Neural progenitor cell (in vitro differentiated cells): ENCODE results near the gene PPP1R3G.

ENCODE experiments used
- EZH2 ChIP-seq: fragments of 200-600 bp; sonication (generic); IDR thresholded peaks from 2 replicates; pipeline ENCODE4 v1.6.1; 2017; ENCODE audit warnings: antibody characterized with exemption, mild to moderate bottlenecking, moderate library complexity
- EZH2phosphoT487 ChIP-seq: fragments of 200-600 bp; sonication (generic); IDR thresholded peaks from 2 replicates; pipeline ENCODE4 v1.6.1; 2017; ENCODE audit warnings: antibody characterized with exemption
- TF ChIP-seq, protein P1 (sequence below): fragments of 200-600 bp; sonication (generic); IDR thresholded peaks from 2 replicates; pipeline ENCODE4 v1.5.1; 2017; ENCODE audit warnings: antibody characterized with exemption, mild to moderate bottlenecking

DNA sequence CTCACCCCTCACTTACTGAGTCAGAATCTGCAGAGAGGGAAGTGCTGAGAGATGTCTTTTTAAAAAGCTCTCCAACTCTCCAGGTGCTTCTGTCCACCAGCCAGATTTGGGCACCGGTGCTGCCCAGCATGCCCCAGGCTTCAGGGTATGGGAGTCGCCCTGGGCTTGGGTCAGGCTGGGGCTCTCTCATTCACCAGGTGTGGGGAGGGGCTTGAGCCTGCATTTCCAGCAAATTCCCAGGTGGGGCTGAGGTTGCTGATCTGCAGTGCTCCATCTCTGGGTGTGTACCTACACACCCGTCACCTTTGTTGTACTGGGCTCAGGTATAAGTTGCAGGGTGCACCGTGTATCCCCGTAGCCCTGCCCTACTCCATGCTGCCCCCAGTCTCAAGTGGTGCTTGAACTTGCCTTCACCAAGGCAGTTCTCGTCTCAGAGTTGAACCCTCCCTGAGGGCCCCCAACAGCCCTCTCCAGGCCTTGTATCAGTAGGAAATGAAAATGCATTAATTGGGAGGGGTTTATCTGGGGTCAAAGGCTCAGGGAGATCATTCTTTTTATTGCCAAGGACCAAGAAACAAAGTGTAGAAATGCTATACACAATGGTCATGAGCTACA is 23.5 kb downstream of the PPP1R3G start:
- no peak for TF ChIP-seq EZH2phosphoT487
- TF ChIP-seq, protein P1, sequence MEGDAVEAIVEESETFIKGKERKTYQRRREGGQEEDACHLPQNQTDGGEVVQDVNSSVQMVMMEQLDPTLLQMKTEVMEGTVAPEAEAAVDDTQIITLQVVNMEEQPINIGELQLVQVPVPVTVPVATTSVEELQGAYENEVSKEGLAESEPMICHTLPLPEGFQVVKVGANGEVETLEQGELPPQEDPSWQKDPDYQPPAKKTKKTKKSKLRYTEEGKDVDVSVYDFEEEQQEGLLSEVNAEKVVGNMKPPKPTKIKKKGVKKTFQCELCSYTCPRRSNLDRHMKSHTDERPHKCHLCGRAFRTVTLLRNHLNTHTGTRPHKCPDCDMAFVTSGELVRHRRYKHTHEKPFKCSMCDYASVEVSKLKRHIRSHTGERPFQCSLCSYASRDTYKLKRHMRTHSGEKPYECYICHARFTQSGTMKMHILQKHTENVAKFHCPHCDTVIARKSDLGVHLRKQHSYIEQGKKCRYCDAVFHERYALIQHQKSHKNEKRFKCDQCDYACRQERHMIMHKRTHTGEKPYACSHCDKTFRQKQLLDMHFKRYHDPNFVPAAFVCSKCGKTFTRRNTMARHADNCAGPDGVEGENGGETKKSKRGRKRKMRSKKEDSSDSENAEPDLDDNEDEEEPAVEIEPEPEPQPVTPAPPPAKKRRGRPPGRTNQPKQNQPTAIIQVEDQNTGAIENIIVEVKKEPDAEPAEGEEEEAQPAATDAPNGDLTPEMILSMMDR: no peak
- TF ChIP-seq EZH2: no peak
